Spleen (tissue), 7 donors: ENCODE results near the gene PRKCE.

Experiments
- POLR2A ChIP-seq, 3 donors: fragments of 450-650 bp; IDR thresholded peaks; one replicate each; pipeline ENCODE4 v1.5.1; 2017; ENCODE audit warnings: antibody characterized with exemption in 3 of 3, mild to moderate bottlenecking in 1 of 3
- POLR2AphosphoS5 ChIP-seq, 3 donors: sonication (generic); formaldehyde crosslinking; IDR thresholded peaks; one replicate each; pipeline ENCODE4 v1.5.1; 2017; ENCODE audit warnings: antibody characterized with exemption in 3 of 3
- TF ChIP-seq, protein P1 (sequence below), 11 experiments: fragments of 200-600 bp in 7 of 11; fragments of 450-650 bp in 4 of 11; sonication (generic) in 4 of 11; IDR thresholded peaks in 8 of 11; conservative IDR thresholded peaks in 3 of 11; 1 replicate in 7 of 11; 2 replicates in 4 of 11; pipeline versions ENCODE4 v1.4.0 to v1.8.0; 2016 to 2021; ENCODE audit warnings: antibody characterized with exemption in 11 of 11, inconsistent platforms in 4 of 11, mild to moderate bottlenecking in 1 of 11
- donor health status: DM: no; HTN: no; CAD: no; lungs with moderate emphysema.
- donor health status: DM: no; HTN: no; CAD: no.
- donor health status: DM: no; HTN: no; CAD: no.

DNA sequence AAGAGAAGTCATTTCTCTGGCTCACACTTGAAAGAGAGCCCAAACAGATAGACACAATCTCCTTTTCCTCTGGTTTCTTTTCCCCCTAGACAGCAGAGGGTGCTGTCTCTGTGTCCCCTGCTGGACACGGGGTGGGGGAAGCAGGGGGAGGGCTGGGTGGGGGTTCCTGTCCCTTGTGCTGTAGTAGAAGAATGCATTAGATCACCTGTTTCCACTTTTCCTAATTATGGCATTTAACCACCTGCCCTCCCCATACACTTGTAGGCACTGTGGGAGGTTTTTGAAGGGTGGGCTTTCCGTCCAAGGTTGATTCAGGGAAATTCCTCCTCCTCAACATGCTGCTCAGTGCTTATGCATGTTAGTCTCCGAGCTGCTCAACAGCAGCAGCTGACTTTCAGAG is 439.5 kb downstream of the PRKCE start:
- TF ChIP-seq, protein P1, sequence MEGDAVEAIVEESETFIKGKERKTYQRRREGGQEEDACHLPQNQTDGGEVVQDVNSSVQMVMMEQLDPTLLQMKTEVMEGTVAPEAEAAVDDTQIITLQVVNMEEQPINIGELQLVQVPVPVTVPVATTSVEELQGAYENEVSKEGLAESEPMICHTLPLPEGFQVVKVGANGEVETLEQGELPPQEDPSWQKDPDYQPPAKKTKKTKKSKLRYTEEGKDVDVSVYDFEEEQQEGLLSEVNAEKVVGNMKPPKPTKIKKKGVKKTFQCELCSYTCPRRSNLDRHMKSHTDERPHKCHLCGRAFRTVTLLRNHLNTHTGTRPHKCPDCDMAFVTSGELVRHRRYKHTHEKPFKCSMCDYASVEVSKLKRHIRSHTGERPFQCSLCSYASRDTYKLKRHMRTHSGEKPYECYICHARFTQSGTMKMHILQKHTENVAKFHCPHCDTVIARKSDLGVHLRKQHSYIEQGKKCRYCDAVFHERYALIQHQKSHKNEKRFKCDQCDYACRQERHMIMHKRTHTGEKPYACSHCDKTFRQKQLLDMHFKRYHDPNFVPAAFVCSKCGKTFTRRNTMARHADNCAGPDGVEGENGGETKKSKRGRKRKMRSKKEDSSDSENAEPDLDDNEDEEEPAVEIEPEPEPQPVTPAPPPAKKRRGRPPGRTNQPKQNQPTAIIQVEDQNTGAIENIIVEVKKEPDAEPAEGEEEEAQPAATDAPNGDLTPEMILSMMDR (IDR thresholded peaks at IDR 0.05 in 8 of 11, conservative IDR thresholded peaks at IDR 0.05 in 3 of 11) = peak in 6 of 11 experiments; percentile 8 to 43 (median 24)
- TF ChIP-seq POLR2AphosphoS5 (IDR thresholded peaks at IDR 0.05) = no peak
- TF ChIP-seq POLR2A (IDR thresholded peaks at IDR 0.05) = no peak
